Activated naive CD8-positive, alpha-beta T cell treated with anti-CD3 and anti-CD28 coated beads, Interleukin-2, amount 10 ng/mL, durations not matched to agents 7 days and 5 days (primary cell): ENCODE measurements around the gene SLC6A8. TPM values are rescaled to one million over a fixed set of nuclear protein-coding genes. Genes with fewer than 3 reads are reported as not detected.
"Not testable (repeated sequence)": the region's sequence is repeated elsewhere in the genome, so short reads cannot be mapped to it uniquely, and the experiment has no call there.

Experiments used
- ATAC-seq: fragments of 150-1000 bp; cut with Tn5 transposase; one replicate; pipeline ENCODE4 v1.10.0; 2021; ENCODE audit warnings: low read depth, moderate library complexity
- POLR2A ChIA-PET: fragments of 350-600 bp; sonication (Branson Sonifier 250); formaldehyde crosslinking; loops from one replicate; lab custom pipeline; 2021; ENCODE audit warnings: antibody characterized with exemption; lab: Charles Lee
- DNase-seq: peaks from one replicate; pipeline ENCODE4 v3.0.0; 2021
- H3K27ac Mint-ChIP-seq: one replicate; pipeline ENCODE4 v1.8.0; 2022; ENCODE audit warnings: mild to moderate bottlenecking, mixed read lengths
- H3K27me3 Mint-ChIP-seq: one replicate; pipeline ENCODE4 v1.8.0; 2022; ENCODE audit warnings: mild to moderate bottlenecking, moderate library complexity, mixed read lengths
- H3K36me3 Mint-ChIP-seq: one replicate; pipeline ENCODE4 v1.8.0; 2021; ENCODE audit warnings: mild to moderate bottlenecking, mixed read lengths
- H3K4me1 Mint-ChIP-seq: one replicate; pipeline ENCODE4 v1.8.0; 2021; ENCODE audit warnings: mixed read lengths
- H3K4me3 Mint-ChIP-seq: one replicate; pipeline ENCODE4 v1.8.0; 2022; ENCODE audit warnings: mild to moderate bottlenecking, moderate library complexity, mixed read lengths
- H3K9me3 Mint-ChIP-seq: one replicate; pipeline ENCODE4 v1.8.0; 2021; ENCODE audit warnings: mixed read lengths
- total RNA-seq, 2 experiments: library from RNA; stranded (reverse); gene quantifications; one replicate each; pipeline ENCODE4 v1.2.3, GENCODE V29; 2021

Gene SLC6A8
- total RNA-seq, 2 experiments from 2014 or later = 1.7 to 1.9 TPM

DNA sequence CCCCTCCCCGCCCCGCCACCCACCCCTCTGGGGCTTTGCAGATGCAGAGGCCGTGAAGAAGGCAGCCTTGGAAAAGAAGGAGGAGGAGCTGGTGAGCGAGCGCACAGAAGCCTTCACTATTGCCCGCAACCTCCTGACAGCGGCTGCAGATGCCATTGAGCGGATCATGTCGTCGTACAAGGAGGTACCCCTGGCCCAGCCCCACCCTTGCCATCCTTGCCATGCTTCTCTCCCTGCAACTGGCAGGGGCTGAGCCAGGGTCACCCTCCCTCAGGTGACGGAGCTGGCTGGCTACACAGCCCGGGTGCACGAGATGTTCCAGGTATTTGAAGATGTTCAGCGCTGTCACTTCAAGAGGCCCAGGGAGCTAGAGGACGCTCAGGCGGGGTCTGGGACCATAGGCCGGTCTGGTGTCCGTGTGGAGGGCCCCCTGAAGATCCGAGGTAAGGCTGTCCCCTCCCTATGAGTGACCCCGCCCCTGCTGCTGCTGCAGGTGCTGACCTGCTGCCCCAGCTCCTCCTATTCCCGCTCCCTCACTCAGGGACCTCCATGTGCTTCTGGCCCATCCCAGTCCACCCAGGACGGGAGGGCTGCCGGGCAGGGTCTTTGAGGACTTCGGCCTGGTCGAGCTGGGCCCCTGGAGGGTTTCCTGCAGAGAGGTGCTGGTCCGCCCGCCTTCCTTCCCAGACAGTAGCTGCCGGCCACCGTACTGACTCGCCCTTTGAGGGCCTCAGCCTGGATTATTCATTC, 48.5 kb downstream of the SLC6A8 start:
- Mint-ChIP-seq H3K4me3 (no peak overlapping the region), H3K27me3 (no peaks in the 10 kb centered on the region), H3K36me3 (peaks cover 25% of the 10 kb centered on the region), H3K9me3 (no peaks in the 10 kb centered on the region), H3K4me1 (peaks cover 26% of the 10 kb centered on the region), H3K27ac (no peak overlapping the region)
- ATAC-seq (no peak), DNase-seq (no peak)
- POLR2A ChIA-PET = interaction anchor here (0.5 kb wide), 1 partner anchor 256 kb away, joined by 4 read pairs; no protein-coding TSS in a partner anchor

DNA sequence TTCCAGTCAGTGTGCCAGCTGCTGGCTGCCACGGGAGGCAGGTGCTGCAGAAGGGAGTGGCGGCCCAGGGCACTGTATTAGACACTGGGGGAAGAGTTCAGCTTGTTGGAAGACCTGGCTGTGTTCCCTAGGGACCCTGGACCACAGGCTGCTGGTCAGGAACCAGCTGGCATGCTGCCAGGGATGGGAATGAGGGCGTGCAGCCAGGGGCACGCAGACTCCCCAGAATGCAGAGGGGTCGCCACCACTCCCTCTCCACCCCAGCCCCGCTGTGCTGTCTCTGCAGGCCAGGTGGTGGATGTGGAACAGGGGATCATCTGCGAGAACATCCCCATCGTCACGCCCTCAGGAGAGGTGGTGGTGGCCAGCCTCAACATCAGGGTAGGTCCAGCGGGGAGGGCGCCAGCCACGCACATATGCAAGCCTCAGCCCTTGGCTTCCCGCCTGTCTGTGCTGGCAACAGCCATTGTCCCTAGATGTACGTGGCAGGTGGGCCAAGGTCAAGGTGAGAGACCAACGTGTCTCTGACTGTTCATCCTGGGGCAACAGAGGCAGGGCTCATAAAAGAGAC, 49.2 kb downstream of the SLC6A8 start:
- DNase-seq (no peak), ATAC-seq (no peak)
- Mint-ChIP-seq H3K27ac (no peak overlapping the region), H3K9me3 (no peaks in the 10 kb centered on the region), H3K4me1 (peaks cover 21% of the 10 kb centered on the region), H3K36me3 (peaks cover 19% of the 10 kb centered on the region), H3K27me3 (no peaks in the 10 kb centered on the region), H3K4me3 (no peak overlapping the region)
- POLR2A ChIA-PET = no interaction called here

DNA sequence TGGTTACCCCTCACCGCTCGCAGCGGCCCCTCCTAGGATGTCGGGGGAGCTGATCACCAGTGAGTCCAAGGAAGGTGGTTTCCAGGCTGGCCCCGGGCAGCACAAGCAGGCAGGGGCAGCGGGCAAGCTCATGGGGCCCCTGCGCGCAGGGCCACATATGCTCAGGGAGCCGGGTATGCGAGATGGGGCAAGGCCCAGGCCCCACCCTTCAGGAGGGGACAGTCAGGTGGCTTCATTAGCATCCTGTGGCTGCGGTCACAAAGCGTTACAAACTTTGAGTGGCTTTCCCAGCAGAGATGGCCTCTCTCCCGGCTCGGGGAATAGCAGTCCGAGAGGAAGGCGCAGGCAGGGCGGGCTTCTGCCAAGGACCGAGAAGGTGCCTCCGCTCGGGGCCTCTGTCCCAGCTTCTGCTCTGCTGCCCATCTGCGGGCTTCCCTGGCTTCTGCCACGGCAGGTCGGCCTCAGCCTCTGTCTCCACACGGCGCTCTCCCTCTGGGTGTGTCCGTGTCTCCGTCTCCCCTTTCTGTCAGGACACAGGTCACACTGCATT, 50.4 kb downstream of the SLC6A8 start:
- DNase-seq (no peak), ATAC-seq (no peak)
- Mint-ChIP-seq H3K27ac (no peak overlapping the region), H3K9me3 (no peaks in the 10 kb centered on the region), H3K4me1 (peaks cover 21% of the 10 kb centered on the region), H3K27me3 (no peaks in the 10 kb centered on the region), H3K36me3 (peaks cover 15% of the 10 kb centered on the region), H3K4me3 (no peak overlapping the region)
- POLR2A ChIA-PET = no interaction called here

DNA sequence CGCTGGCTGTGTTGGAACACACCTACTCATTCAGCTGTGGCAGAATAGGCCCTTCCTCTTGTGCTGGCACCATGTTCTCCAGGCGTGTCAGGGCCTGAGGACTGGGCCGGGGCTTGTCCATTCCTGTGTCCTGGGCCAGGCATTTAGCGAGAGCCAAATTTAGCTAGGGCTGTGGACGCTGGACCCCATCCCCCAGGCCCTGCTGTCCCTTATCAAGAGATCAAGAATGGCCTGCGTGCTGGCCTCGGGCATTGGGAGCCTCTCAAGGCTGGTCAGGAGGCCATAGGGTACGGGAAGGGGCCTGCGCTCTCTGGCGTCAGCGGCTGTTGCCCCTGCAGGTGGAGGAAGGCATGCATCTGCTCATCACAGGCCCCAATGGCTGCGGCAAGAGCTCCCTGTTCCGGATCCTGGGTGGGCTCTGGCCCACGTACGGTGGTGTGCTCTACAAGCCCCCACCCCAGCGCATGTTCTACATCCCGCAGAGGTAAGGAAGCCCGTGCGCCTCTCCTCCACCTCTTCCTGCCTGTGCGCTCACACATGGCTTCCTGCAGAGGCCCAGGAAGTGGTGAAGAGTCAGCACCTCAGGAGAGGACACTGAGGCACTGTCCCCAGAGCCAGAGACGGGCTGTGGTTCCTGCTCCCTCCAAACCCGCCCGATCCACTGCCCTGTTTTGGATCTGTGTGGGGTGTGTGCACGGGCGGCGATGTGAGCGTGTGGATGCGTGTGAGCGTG, 52.2 kb downstream of the SLC6A8 start:
- POLR2A ChIA-PET = interaction anchor here (1.9 kb wide), 1 partner anchor 13 kb away, joined by 13 read pairs; no protein-coding TSS in a partner anchor
- H3K27me3 Mint-ChIP-seq = peaks cover 2% of the 10 kb centered on the region
- DNase-seq (peak; percentile 46), ATAC-seq (peak; percentile 94)
- H3K27ac Mint-ChIP-seq = peak overlapping the region; percentile 90
- peak overlapping the region; percentile 76 for H3K4me3 Mint-ChIP-seq
- peaks cover 21% of the 10 kb centered on the region for H3K4me1 Mint-ChIP-seq
- no peaks in the 10 kb centered on the region for H3K9me3 Mint-ChIP-seq
- H3K36me3 Mint-ChIP-seq = peaks cover 11% of the 10 kb centered on the region

DNA sequence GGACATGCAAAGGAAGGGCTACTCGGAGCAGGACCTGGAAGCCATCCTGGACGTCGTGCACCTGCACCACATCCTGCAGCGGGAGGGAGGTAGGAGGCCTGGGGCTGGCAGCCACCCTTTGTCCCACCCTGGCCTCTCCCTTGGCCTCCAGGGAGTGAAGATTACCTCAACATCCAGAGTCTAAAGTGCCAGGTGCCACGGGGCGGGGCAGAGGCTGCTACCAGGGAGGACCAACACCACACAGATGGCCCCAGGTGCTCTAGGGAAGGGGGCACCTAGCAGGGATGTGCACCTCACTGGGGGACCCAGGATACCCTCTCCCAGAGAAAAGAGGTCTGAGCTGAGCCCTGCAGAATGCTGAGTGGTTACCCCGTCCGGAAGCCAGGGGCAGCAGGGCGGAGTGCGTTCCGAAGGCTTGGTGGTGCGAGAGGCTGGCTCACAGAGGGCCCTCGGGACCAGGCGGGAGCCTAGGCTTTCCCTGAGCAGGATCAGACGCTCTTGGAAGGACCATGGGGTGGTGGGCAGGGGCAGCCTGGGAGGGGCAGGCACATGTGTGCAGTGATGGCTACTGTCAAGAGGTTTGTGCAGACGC, 53.0 kb downstream of the SLC6A8 start:
- DNase-seq (no peak), ATAC-seq (peak; percentile 6)
- H3K27ac Mint-ChIP-seq = peak overlapping the region; percentile 90
- peaks cover 4% of the 10 kb centered on the region for H3K36me3 Mint-ChIP-seq
- H3K4me3 Mint-ChIP-seq = peak overlapping the region; percentile 76
- POLR2A ChIA-PET = interaction anchor here (1.9 kb wide), 1 partner anchor 14 kb away, joined by 13 read pairs; no protein-coding TSS in a partner anchor
- peaks cover 13% of the 10 kb centered on the region for H3K4me1 Mint-ChIP-seq
- H3K9me3 Mint-ChIP-seq = no peaks in the 10 kb centered on the region
- H3K27me3 Mint-ChIP-seq = peaks cover 3% of the 10 kb centered on the region

DNA sequence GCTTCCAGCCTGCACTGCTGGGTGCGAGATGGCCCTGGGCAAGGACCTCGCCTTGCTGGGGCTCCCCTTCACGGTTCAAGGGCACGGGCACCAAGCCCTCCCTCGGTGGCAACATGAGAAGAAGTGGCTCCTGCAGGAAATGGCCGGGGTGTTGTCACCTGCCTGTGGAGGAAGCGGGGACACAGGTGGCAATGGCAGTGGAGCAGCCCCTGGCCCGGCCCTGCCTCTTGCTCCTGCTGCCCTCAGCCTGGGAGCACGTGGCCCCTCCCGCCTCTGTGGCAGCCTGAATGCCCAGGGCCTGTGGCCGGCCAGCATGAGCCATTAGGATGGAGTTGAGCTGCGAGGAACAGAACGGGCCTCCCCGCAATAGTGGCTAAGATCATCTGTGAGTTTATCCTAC, 53.7 kb downstream of the SLC6A8 start:
- no peak for ATAC-seq

DNA sequence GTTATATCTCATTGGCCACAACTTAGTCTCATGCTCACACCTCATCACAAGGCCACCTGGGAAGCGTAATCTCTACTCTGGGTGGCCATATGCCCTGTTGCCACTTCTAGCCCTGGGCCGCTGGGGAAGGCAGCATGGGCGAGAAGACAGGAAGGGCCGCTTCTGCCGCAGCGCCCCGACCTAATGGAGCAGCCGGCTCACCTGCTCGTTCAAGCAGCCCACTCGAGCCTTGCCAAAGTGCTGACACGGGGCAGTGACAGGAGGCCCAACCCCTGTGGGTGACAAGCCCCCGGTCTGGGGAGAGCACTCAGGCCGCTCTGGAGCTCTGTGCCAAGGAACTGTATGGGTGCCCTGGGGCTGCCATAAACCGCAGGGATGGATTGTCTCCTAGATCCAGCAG, 54.4 kb downstream of the SLC6A8 start:
- DNase-seq, H3K27ac Mint-ChIP-seq, H3K9me3 Mint-ChIP-seq, POLR2A ChIA-PET, H3K27me3 Mint-ChIP-seq, H3K4me3 Mint-ChIP-seq, H3K36me3 Mint-ChIP-seq, ATAC-seq: not testable (repeated sequence)
- peaks cover 13% of the 10 kb centered on the region for H3K4me1 Mint-ChIP-seq

More for the DNA sequence above, 53.7 kb downstream of the SLC6A8 start:
- Mint-ChIP-seq H3K4me1 (peaks cover 13% of the 10 kb centered on the region), H3K36me3 (peaks cover 4% of the 10 kb centered on the region), H3K9me3 (no peaks in the 10 kb centered on the region), H3K27me3 (peaks cover 7% of the 10 kb centered on the region), H3K4me3 (peak overlapping the region; percentile 65), H3K27ac (peak overlapping the region; percentile 90)
- POLR2A ChIA-PET = no interaction called here
- no peak for DNase-seq

DNA sequence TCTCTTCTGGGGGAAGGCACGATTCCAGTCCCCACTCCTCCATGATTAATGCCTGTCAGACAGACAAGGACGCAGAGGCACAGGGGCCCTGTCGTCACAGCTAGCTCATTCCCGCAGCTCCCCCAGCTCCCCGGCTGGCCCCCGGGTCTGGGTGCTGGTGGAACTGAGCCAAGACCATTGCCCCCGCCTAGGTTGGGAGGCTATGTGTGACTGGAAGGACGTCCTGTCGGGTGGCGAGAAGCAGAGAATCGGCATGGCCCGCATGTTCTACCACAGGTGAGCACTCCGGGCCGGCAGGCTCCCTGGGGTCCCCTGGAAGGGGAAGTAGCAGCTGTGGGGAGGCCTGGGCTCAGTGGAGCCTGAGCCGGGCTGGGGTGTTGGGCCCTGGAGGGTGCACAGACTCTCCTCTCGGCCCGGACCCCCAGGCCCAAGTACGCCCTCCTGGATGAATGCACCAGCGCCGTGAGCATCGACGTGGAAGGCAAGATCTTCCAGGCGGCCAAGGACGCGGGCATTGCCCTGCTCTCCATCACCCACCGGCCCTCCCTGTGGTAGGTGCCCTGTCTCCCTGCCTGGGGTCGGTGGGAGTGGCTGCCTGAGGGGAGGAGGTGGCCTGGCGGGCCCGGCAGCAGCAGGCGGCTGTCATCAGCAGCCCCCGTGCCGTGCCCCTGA, 55.2 kb downstream of the SLC6A8 start:
- DNase-seq, H3K4me3 Mint-ChIP-seq, POLR2A ChIA-PET, ATAC-seq, H3K27me3 Mint-ChIP-seq, H3K27ac Mint-ChIP-seq, H3K36me3 Mint-ChIP-seq, H3K9me3 Mint-ChIP-seq: not testable (repeated sequence)
- H3K4me1 Mint-ChIP-seq = peaks cover 13% of the 10 kb centered on the region

DNA sequence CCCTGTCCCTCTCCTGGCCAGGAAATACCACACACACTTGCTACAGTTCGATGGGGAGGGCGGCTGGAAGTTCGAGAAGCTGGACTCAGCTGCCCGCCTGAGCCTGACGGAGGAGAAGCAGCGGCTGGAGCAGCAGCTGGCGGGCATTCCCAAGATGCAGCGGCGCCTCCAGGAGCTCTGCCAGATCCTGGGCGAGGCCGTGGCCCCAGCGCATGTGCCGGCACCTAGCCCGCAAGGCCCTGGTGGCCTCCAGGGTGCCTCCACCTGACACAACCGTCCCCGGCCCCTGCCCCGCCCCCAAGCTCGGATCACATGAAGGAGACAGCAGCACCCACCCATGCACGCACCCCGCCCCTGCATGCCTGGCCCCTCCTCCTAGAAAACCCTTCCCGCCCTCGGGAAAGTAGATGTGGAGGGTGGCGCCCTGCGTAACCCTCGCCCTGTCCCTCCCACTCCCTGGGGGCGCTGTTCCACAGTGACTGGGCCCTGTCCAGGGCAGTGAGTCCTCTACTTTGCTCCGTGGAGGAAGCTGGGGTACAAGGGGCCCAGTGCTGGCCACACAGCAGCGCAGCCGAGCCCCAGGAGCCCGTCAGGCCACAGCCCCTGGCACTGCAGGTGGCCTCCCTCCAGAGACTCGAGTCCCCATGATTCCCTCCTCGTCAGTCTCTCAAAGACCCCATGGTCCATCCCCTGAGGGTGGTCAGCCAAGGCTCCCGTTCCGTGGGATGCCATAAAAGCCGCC, 55.9 kb downstream of the SLC6A8 start:
- H3K27ac Mint-ChIP-seq, ATAC-seq, H3K9me3 Mint-ChIP-seq, POLR2A ChIA-PET, H3K4me3 Mint-ChIP-seq, H3K27me3 Mint-ChIP-seq, DNase-seq, H3K36me3 Mint-ChIP-seq: not testable (repeated sequence)
- H3K4me1 Mint-ChIP-seq = peaks cover 13% of the 10 kb centered on the region

DNA sequence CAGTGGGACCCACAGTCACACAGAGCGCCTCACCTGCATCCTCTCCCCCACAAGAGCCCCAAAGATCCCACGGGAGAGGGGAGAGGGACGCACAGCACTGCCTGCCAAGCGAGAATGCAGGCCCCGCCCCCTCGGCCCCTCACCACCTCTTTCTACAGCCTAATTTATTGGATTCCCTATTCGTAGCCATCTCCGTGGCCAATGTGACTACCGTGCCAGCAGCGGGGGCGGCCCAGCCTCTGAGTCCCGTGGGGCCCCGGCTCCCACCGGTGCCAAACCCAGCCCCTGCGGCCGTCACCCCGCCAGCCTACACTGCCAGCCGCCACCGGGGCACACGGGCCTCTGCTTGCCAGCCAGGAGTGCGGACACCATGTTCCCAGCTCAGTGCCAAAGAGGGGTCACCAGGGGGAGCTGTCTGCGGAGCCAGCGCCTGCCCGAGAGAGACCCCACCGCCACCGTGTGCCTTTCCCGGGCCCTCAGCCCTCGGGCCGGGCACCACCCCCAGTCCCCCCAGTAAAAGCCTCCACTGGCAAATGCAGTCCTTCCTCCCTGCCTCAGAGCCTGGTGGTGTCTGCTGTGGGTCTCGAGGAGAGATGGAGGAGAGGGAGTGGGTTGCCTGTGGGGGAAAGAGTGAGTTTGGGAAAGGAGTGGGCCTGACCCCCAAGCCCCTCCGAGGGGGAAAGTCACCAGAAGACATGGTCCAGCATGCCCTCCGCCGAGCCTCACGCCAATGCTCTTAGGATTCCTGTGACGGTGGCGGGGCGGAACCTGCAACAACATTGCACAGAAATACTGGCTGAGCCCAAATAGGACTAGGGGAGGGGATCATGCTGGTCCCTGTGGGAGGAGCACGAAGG, 56.7 kb downstream of the SLC6A8 start:
- H3K27ac Mint-ChIP-seq = no peak overlapping the region
- POLR2A ChIA-PET = no interaction called here

DNA sequence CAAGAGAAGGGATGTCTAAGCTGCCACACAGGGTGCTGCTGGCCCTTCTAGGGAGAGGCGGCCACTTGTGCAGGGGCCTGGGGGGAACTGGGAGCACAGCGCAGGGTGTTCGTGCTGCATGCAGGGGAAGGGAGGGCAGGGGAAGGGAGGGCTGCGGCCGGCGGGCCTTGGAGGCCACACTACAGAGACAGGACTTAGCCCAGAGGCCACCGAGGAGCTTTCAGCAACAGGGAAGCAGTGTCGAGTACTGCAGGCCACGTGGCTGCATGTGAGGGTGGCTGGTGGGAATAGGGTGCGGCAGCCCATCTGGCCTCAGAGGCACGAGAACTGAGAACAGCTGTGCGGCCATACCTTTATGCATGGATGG, 57.3 kb downstream of the SLC6A8 start:
- H3K27me3 Mint-ChIP-seq = peaks cover 12% of the 10 kb centered on the region
- H3K4me1 Mint-ChIP-seq, H3K9me3 Mint-ChIP-seq, H3K36me3 Mint-ChIP-seq, H3K4me3 Mint-ChIP-seq, ATAC-seq, POLR2A ChIA-PET, DNase-seq, H3K27ac Mint-ChIP-seq: not testable (repeated sequence)

More for the DNA sequence above, 56.7 kb downstream of the SLC6A8 start:
- no peak for ATAC-seq
- H3K27me3 Mint-ChIP-seq = peaks cover 9% of the 10 kb centered on the region
- H3K4me3 Mint-ChIP-seq = no peak overlapping the region
- no peak for DNase-seq
- peaks cover 12% of the 10 kb centered on the region for H3K4me1 Mint-ChIP-seq
- no peaks in the 10 kb centered on the region for H3K9me3 Mint-ChIP-seq
- peaks cover 3% of the 10 kb centered on the region for H3K36me3 Mint-ChIP-seq
